ENCODE data around the gene KHDC4. TPM values are rescaled to one million over a fixed set of nuclear protein-coding genes. Genes with fewer than 3 reads are reported as not detected.

Gene KHDC4
- total and polyA plus RNA-seq, 2 experiments from 2014 or later: 47.1 to 57.7 TPM

DNA sequence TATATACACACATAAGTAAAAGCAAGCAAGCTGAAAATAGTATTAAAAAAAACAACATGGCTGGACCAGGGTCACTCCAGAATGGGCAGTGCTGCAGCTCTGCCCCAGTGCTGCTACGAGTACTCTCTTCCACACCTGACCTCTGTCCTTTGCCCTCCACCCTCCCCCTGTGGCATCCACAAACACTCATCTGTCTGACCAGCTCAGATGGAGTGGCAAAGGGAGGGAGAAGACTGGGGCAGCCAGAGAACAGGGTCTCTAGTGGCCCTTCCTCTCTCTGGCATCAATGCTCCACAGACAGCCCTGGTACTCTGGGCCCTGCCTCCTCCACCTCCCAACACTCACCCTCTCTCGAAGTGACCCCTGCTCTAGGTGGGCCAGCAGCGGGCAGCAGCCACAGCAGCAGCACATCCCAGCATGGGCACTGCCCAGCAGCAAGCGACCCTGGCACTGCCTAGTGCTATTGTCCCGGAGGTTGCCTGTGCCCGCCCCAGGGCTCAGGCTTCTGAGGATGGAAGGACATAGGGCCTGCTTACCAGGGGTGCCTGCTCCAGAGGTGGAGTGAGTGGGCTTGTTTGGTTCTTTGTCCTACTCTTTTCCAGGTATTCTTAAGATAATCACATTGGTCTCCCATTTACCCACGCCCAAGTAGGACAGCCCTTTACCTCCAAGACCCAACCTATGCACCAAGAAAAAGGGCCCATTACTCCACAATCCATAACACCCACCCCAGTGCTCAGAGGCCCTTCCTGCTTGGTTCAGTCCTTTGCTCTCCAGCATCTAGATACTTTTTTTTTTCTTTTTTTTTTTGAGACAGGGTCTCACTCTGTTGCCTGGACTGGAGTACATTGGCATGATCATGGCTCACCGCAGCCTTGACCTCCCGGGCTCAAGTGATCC is 37.9 kb upstream of the KHDC4 start (continued):
- TF ChIP-seq, protein P1, sequence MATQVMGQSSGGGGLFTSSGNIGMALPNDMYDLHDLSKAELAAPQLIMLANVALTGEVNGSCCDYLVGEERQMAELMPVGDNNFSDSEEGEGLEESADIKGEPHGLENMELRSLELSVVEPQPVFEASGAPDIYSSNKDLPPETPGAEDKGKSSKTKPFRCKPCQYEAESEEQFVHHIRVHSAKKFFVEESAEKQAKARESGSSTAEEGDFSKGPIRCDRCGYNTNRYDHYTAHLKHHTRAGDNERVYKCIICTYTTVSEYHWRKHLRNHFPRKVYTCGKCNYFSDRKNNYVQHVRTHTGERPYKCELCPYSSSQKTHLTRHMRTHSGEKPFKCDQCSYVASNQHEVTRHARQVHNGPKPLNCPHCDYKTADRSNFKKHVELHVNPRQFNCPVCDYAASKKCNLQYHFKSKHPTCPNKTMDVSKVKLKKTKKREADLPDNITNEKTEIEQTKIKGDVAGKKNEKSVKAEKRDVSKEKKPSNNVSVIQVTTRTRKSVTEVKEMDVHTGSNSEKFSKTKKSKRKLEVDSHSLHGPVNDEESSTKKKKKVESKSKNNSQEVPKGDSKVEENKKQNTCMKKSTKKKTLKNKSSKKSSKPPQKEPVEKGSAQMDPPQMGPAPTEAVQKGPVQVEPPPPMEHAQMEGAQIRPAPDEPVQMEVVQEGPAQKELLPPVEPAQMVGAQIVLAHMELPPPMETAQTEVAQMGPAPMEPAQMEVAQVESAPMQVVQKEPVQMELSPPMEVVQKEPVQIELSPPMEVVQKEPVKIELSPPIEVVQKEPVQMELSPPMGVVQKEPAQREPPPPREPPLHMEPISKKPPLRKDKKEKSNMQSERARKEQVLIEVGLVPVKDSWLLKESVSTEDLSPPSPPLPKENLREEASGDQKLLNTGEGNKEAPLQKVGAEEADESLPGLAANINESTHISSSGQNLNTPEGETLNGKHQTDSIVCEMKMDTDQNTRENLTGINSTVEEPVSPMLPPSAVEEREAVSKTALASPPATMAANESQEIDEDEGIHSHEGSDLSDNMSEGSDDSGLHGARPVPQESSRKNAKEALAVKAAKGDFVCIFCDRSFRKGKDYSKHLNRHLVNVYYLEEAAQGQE (IDR thresholded peaks at IDR 0.05; ENCODE audit: unreplicated experiment): no peak
- TF ChIP-seq NANOG (IDR thresholded peaks at IDR 0.05; ENCODE audit: borderline replicate concordance) (no peak), CREB1 (CRISPR knock-in tag; IDR thresholded peaks at IDR 0.05; ENCODE audit: low read depth) (no peak), POLR2AphosphoS5 (IDR thresholded peaks at IDR 0.05; ENCODE audit: low read depth) (no peak), ZNF331 (CRISPR knock-in tag; IDR thresholded peaks at IDR 0.05; ENCODE audit: low read depth) (no peak), CTCF (conservative IDR thresholded peaks at IDR 0.05; ENCODE audit: low read depth in 2 of 2) (no peak), EZH2 (IDR thresholded peaks at IDR 0.05; ENCODE audit: low read depth, unreplicated experiment) (no peak), EZH2phosphoT487 (IDR thresholded peaks at IDR 0.05; ENCODE audit: unreplicated experiment) (no peak)
- TF ChIP-seq, protein P2, sequence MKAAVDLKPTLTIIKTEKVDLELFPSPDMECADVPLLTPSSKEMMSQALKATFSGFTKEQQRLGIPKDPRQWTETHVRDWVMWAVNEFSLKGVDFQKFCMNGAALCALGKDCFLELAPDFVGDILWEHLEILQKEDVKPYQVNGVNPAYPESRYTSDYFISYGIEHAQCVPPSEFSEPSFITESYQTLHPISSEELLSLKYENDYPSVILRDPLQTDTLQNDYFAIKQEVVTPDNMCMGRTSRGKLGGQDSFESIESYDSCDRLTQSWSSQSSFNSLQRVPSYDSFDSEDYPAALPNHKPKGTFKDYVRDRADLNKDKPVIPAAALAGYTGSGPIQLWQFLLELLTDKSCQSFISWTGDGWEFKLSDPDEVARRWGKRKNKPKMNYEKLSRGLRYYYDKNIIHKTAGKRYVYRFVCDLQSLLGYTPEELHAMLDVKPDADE (IDR thresholded peaks at IDR 0.05): no peak

- ATAC-seq (peak; percentile 36), DNase-seq (ENCODE audit: low spot score) (peak; percentile 40)
- no peak overlapping the region for H3K4me3 ChIP-seq
- peaks cover 65% of the 10 kb centered on the region for H4K20me1 ChIP-seq (replicated peaks; ENCODE audit: insufficient read depth)
- TF ChIP-seq EZH2 (IDR thresholded peaks at IDR 0.05; ENCODE audit: low read depth, unreplicated experiment) (no peak), JUNB (IDR thresholded peaks at IDR 0.05; ENCODE audit: unreplicated experiment) (no peak), ZNF331 (CRISPR knock-in tag; IDR thresholded peaks at IDR 0.05; ENCODE audit: low read depth) (no peak), ZNF114 (CRISPR knock-in tag; IDR thresholded peaks at IDR 0.05) (no peak), EZH2phosphoT487 (IDR thresholded peaks at IDR 0.05; ENCODE audit: unreplicated experiment) (no peak), STAT1 (IDR thresholded peaks at IDR 0.05; ENCODE audit: unreplicated experiment) (no peak), NANOG (IDR thresholded peaks at IDR 0.05; ENCODE audit: borderline replicate concordance) (no peak), CTCF (conservative IDR thresholded peaks at IDR 0.05; ENCODE audit: low read depth in 2 of 2) (no peak)
- peak overlapping the region; percentile 63 for H3K27ac ChIP-seq (ENCODE audit: low read depth)
- Mint-ChIP-seq H3K27me3 (ENCODE audit: insufficient read depth, low read depth, poor library complexity) (peaks cover 21% of the 10 kb centered on the region), H3K36me3 (ENCODE audit: low read depth) (peaks cover 44% of the 10 kb centered on the region), H3K27ac (peak overlapping the region; percentile 41), H3K9me3 (no peaks in the 10 kb centered on the region), H3K4me3 (peak overlapping the region; percentile 12; the same call in 2 of the 3 replicates), H3K4me1 (peaks cover 86% of the 10 kb centered on the region)
- peaks cover 79% of the 10 kb centered on the region for H3K79me2 ChIP-seq (replicated peaks; ENCODE audit: insufficient read depth)
- H3K4me1 ChIP-seq (ENCODE audit: insufficient read depth): peaks cover 68% of the 10 kb centered on the region
- H3K36me3 ChIP-seq (ENCODE audit: insufficient read depth): no peaks in the 10 kb centered on the region; the same call in 1 of the 2 replicates
- H3F3A ChIP-seq (replicated peaks; ENCODE audit: low read depth): 0 out of 2 replicates have a peak, but pooled peaks cover 10% of the 10 kb centered on the region
- no peak overlapping the region for H2AFZ ChIP-seq
- H3K9me2 ChIP-seq (ENCODE audit: insufficient read depth): no peaks in the 10 kb centered on the region
- 0 out of 2 replicates have a peak overlapping the region, but pooled peaks have one; percentile 38 for H3K4me2 ChIP-seq
- no peaks in the 10 kb centered on the region for H3K27me3 ChIP-seq (ENCODE audit: insufficient read depth)
Observed at GRCh38 chr1:155970531-155971167, 36.4 kb upstream of the KHDC4 start.

Measured in GM23338 (cell line).